Hepatic stellate cell (primary cell): ENCODE results near the gene MEGF10.
"Not testable (repeated sequence)": the region's sequence is repeated elsewhere in the genome, so short reads cannot be mapped to it uniquely, and the experiment has no call there.

Source experiments
- DNase-seq: peaks from one replicate; pipeline ENCODE4 v3.0.0; 2011; ENCODE audit warnings: low spot score

MEGF10 gene

GRCh38 chr5:127290019-127290945 lies at the start of gene MEGF10:
Gene MEGF10, plus strand, starts transcription at chr5:127290796. Its CDS starts 40,513 bp downstream, at chr5:127331309.
- DNase-seq, result peak; percentile 70

- DNase-seq, result no peak
These were observed 47.6 kb upstream of the MEGF10 start for GRCh38 chr5:127243011-127243410.

- no peak for DNase-seq
These were observed 35.8 kb upstream of the MEGF10 start for GRCh38 chr5:127254729-127255284.

GRCh38 chr5:127256886-127257597 lies 33.6 kb upstream of the MEGF10 start:
- no peak for DNase-seq

- DNase-seq, result no peak
These were observed 29.9 kb upstream of the MEGF10 start for GRCh38 chr5:127260686-127261085.

GRCh38 chr5:127265473-127265872 lies 25.1 kb upstream of the MEGF10 start:
- DNase-seq, result not testable (repeated sequence)

- DNase-seq, result not testable (repeated sequence)
These were observed 22.3 kb upstream of the MEGF10 start for GRCh38 chr5:127268342-127268741.

- DNase-seq, result not testable (repeated sequence)
These were observed 19.9 kb upstream of the MEGF10 start for GRCh38 chr5:127270713-127271112.

GRCh38 chr5:127275641-127276193 lies 14.9 kb upstream of the MEGF10 start:
- DNase-seq, result no peak

GRCh38 chr5:127280491-127281220 lies 9.9 kb upstream of the MEGF10 start:
- DNase-seq, result no peak

- DNase-seq, result no peak
These were observed 9.0 kb upstream of the MEGF10 start for GRCh38 chr5:127281609-127282008.

- no peak for DNase-seq
These were observed 1.9 kb upstream of the MEGF10 start for GRCh38 chr5:127288676-127289075.

GRCh38 chr5:127290946-127291693 lies 524 bp downstream of the MEGF10 start:
- DNase-seq, result no peak

GRCh38 chr5:127292030-127292735 lies 1.6 kb downstream of the MEGF10 start:
- no peak for DNase-seq

- DNase-seq, result no peak
These were observed 2.8 kb downstream of the MEGF10 start for GRCh38 chr5:127293373-127293772.

- no peak for DNase-seq
These were observed 4.2 kb downstream of the MEGF10 start for GRCh38 chr5:127294829-127295228.

- no peak for DNase-seq
These were observed 4.9 kb downstream of the MEGF10 start for GRCh38 chr5:127295454-127295853.

- peak; percentile 13 for DNase-seq
These were observed 5.7 kb downstream of the MEGF10 start for GRCh38 chr5:127296321-127296720.

- DNase-seq, result not testable (repeated sequence)
These were observed 6.3 kb downstream of the MEGF10 start for GRCh38 chr5:127296894-127297293.

GRCh38 chr5:127297348-127298035 lies 6.9 kb downstream of the MEGF10 start:
- DNase-seq, result no peak
